ENCODE results near the gene TMEM132E.

The TMEM132E gene

GRCh38 chr17:34667656-34668055 lies 88.3 kb downstream of the TMEM132E start:
- no peak for DNase-seq

- no peak for DNase-seq
Observed at GRCh38 chr17:34668206-34668605, 88.8 kb downstream of the TMEM132E start.

- DNase-seq = no peak
Observed at GRCh38 chr17:34669511-34669910, 90.1 kb downstream of the TMEM132E start.

- DNase-seq = no peak
Observed at GRCh38 chr17:34670618-34671017, 91.2 kb downstream of the TMEM132E start.

GRCh38 chr17:34671191-34671590 lies 91.8 kb downstream of the TMEM132E start:
- no peak for DNase-seq

GRCh38 chr17:34672176-34672785 lies 92.9 kb downstream of the TMEM132E start:
- no peak for DNase-seq

GRCh38 chr17:34673516-34673915 lies 94.1 kb downstream of the TMEM132E start:
- no peak for DNase-seq

GRCh38 chr17:34673995-34674890 lies 94.9 kb downstream of the TMEM132E start:
- DNase-seq = no peak

GRCh38 chr17:34675143-34675542 lies 95.8 kb downstream of the TMEM132E start:
- no peak for DNase-seq

GRCh38 chr17:34675605-34676004 lies 96.2 kb downstream of the TMEM132E start:
- DNase-seq = no peak

- DNase-seq = no peak
Observed at GRCh38 chr17:34680151-34680550, 100.8 kb downstream of the TMEM132E start.

GRCh38 chr17:34682305-34682704 lies 102.9 kb downstream of the TMEM132E start:
- DNase-seq = no peak

GRCh38 chr17:34683390-34683789 lies 104.0 kb downstream of the TMEM132E start:
- no peak for DNase-seq

All from stimulated activated CD4-positive, alpha-beta T cell treated with anti-CD3 and anti-CD28 coated beads, Interleukin-1b, Interleukin-23, amount 100 ng/mL, for 48 hours (primary cell).